Left kidney (tissue), 2 donors: ENCODE measurements around the gene ARTN. TPM values are rescaled to one million over a fixed set of nuclear protein-coding genes. Genes with fewer than 3 reads are reported as not detected.

Source experiments
- DNase-seq: peaks from one replicate; pipeline ENCODE4 v3.0.0-alpha.2; 2013
- polyA plus RNA-seq: library from polyadenylated mRNA; unstranded; fragments of 120-200 nt; gene quantifications from one replicate; pipeline ENCODE4 v1.2.1, GENCODE V29; 2013; ENCODE audit not compliant: insufficient read length

The ARTN gene
- polyA plus RNA-seq, 1 donor, result 1.2 TPM

- DNase-seq, result no peak
These were observed 37.3 kb downstream of the ARTN start for GRCh38 chr1:43970911-43971310.

GRCh38 chr1:43971336-43971980 is 37.9 kb downstream of the ARTN start:
- DNase-seq, result no peak

- DNase-seq, result no peak
These were observed 40.4 kb downstream of the ARTN start for GRCh38 chr1:43973981-43974442.

- peak; percentile 90 for DNase-seq
These were observed 41.0 kb downstream of the ARTN start, which contains the start of gene ATP6V0B for GRCh38 chr1:43974443-43975248. Gene ATP6V0B (plus strand): TSS chr1:43974960. CDS start chr1:43975041, 81 bp downstream.

- DNase-seq, result no peak
These were observed 41.8 kb downstream of the ARTN start for GRCh38 chr1:43975249-43975961.

GRCh38 chr1:43976045-43976444 is 42.4 kb downstream of the ARTN start:
- no peak for DNase-seq

GRCh38 chr1:43976890-43977289 is 43.3 kb downstream of the ARTN start:
- no peak for DNase-seq

- no peak for DNase-seq
These were observed 44.0 kb downstream of the ARTN start for GRCh38 chr1:43977376-43978263.

- no peak for DNase-seq
These were observed 44.6 kb downstream of the ARTN start for GRCh38 chr1:43978264-43978550.

- DNase-seq, result no peak
These were observed 45.1 kb downstream of the ARTN start, which contains the start of gene B4GALT2 for GRCh38 chr1:43978551-43979260. Gene B4GALT2 (plus strand): TSS chr1:43979210. CDS start chr1:43981161, 1,951 bp downstream.

GRCh38 chr1:43979261-43979527 is 45.6 kb downstream of the ARTN start:
- no peak for DNase-seq

- no peak for DNase-seq
These were observed 46.1 kb downstream of the ARTN start for GRCh38 chr1:43979528-43980254.

- DNase-seq, result no peak
These were observed 46.9 kb downstream of the ARTN start for GRCh38 chr1:43980255-43981134.

GRCh38 chr1:43981135-43981491 is 47.5 kb downstream of the ARTN start:
- DNase-seq, result no peak

- no peak for DNase-seq
These were observed 48.0 kb downstream of the ARTN start for GRCh38 chr1:43981636-43982035.

GRCh38 chr1:43982241-43982640 is 48.6 kb downstream of the ARTN start:
- no peak for DNase-seq

- DNase-seq, result no peak
These were observed 49.2 kb downstream of the ARTN start for GRCh38 chr1:43982808-43983207.

GRCh38 chr1:43983253-43983899 is 49.8 kb downstream of the ARTN start:
- DNase-seq, result no peak

- DNase-seq, result no peak
These were observed 51.3 kb downstream of the ARTN start for GRCh38 chr1:43984855-43985254.
